ENCODE measurements around the gene ELSPBP1.

DNA sequence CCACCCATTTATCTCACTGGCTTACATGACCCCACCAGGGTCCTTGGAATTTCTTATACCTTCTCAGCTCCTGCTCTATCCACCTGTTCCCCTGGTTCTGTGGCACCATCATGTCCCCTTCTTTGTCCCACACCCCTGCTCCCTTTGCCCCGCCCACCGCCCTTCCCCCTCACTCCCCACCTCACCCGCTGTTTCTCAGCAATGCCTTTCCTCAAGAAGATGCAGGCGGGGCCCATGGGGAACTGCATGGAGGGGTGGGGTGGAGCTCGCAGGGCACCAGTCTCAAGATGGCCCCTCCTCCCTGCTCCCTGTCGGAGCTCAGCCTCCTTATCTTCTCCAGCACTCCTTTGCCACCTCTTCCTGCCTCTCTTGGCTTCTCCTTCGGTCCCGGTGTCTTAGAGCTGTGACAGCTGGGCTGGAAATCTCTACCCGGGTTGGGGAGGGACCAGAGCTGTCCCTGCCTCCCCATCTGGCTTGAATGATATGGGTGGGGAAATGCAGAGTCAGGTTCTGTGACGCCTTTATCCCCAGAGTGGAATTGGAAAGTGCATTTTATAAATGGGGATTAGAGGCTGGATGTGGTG lies 49.3 kb downstream of the ELSPBP1 start, which contains the start of gene CABP5:
- TF ChIP-seq, protein P1, sequence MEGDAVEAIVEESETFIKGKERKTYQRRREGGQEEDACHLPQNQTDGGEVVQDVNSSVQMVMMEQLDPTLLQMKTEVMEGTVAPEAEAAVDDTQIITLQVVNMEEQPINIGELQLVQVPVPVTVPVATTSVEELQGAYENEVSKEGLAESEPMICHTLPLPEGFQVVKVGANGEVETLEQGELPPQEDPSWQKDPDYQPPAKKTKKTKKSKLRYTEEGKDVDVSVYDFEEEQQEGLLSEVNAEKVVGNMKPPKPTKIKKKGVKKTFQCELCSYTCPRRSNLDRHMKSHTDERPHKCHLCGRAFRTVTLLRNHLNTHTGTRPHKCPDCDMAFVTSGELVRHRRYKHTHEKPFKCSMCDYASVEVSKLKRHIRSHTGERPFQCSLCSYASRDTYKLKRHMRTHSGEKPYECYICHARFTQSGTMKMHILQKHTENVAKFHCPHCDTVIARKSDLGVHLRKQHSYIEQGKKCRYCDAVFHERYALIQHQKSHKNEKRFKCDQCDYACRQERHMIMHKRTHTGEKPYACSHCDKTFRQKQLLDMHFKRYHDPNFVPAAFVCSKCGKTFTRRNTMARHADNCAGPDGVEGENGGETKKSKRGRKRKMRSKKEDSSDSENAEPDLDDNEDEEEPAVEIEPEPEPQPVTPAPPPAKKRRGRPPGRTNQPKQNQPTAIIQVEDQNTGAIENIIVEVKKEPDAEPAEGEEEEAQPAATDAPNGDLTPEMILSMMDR (tag by site-specific recombination; IDR thresholded peaks at IDR 0.05) = no peak
- TF ChIP-seq ZNF501 (tag by site-specific recombination; IDR thresholded peaks at IDR 0.05) (no peak), ZNF292 (tag by site-specific recombination; IDR thresholded peaks at IDR 0.05; ENCODE audit: borderline replicate concordance, low read depth) (no peak), ZNF274 (IDR thresholded peaks at IDR 0.05; ENCODE audit: low read length) (no peak), ZNF274 (tag by site-specific recombination; IDR thresholded peaks at IDR 0.05; ENCODE audit: borderline replicate concordance) (no peak), ZBTB8A (tag by site-specific recombination; IDR thresholded peaks at IDR 0.05) (no peak), ZBTB7A (tag by site-specific recombination; IDR thresholded peaks at IDR 0.05; ENCODE audit: low read depth) (no peak), ZNF792 (tag by site-specific recombination; IDR thresholded peaks at IDR 0.05) (no peak)
- TF ChIP-seq, protein P2, sequence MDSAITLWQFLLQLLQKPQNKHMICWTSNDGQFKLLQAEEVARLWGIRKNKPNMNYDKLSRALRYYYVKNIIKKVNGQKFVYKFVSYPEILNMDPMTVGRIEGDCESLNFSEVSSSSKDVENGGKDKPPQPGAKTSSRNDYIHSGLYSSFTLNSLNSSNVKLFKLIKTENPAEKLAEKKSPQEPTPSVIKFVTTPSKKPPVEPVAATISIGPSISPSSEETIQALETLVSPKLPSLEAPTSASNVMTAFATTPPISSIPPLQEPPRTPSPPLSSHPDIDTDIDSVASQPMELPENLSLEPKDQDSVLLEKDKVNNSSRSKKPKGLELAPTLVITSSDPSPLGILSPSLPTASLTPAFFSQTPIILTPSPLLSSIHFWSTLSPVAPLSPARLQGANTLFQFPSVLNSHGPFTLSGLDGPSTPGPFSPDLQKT (IDR thresholded peaks at IDR 0.05; ENCODE audit: borderline replicate concordance, low read depth, low read length) = no peak
